Stimulated activated CD4-positive, alpha-beta T cell treated with anti-CD3 and anti-CD28 coated beads, Interleukin-1b, Interleukin-23, amount 100 ng/mL, for 1 hour (primary cell): ENCODE results near the gene GSK3A.
A peak's percentile ranks its signal among the peaks of the same experiment; 100 is the strongest.

Experiments used
- DNase-seq, 2 donors: peaks; one replicate each; pipeline ENCODE4 v3.0.0-alpha.2; 2020; ENCODE audit warnings: low read depth in 2 of 2

The GSK3A gene

DNA sequence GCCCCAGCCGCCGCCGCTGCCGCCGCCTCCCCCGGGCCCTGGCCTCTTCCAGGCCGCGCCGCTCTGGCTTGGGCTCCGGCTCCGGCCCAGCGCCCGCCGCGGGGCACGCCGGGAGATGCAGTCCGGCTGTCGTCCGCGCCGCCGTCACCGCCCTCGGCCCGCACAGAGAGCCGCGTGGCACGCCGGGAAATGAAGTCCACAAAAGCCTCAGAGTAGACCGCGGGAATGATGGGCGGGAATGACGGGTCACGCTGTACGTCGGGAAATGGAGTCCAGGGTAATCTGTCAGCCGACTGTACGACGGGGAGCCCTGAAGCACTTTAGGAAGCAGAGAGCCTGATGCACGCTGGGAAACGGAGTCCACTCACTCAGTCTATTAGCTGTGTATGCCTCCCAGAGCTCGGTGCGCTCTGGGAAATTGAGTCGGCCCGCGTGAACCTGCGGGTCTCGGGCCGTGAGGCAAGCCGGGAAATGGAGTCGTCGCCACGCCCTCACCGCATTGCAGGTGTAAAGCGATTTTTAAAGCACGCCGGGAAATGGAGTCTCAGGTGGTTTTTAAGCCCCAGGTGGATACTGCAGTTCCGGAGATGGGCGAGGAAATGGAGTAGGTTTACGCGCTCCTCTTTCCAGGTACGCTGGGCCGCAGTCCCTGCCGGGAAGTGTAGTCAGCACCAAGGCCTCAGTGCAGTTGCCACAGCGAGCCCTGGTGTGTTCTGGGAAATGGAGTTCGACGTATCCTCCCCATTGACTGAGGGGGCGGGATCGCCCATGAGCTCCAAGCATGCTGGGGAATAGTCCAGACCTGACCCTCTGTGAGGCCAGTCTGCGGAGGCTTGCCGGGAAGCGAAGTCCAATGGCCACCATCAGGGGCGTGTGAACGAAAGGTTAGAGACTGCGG lies at the start of gene GSK3A:
Gene GSK3A, minus strand, starts transcription at position 91 of the 898 bp plus-strand sequence. CDS start 137 bp downstream, outside the sequence.
- peak; percentile 84 to 89 for DNase-seq

DNA sequence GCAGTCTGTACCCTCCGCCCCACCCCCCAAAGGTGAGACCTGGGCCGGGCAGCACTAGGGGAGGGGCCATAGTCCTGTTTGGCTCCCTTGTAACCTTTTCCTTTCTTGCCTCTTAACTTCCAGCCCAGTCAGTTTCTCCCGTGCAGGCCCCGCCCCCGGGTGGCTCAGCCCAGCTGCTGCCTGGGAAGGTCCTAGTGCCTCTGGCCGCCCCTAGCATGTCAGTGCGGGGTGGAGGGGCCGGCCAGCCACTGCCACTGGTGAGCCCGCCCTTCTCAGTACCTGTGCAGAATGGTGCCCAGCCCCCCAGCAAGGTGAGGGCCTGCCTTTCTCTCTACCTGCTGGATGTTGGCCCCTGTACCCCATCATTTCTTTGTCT lies 49.0 kb upstream of the GSK3A start:
- DNase-seq = no peak

DNA sequence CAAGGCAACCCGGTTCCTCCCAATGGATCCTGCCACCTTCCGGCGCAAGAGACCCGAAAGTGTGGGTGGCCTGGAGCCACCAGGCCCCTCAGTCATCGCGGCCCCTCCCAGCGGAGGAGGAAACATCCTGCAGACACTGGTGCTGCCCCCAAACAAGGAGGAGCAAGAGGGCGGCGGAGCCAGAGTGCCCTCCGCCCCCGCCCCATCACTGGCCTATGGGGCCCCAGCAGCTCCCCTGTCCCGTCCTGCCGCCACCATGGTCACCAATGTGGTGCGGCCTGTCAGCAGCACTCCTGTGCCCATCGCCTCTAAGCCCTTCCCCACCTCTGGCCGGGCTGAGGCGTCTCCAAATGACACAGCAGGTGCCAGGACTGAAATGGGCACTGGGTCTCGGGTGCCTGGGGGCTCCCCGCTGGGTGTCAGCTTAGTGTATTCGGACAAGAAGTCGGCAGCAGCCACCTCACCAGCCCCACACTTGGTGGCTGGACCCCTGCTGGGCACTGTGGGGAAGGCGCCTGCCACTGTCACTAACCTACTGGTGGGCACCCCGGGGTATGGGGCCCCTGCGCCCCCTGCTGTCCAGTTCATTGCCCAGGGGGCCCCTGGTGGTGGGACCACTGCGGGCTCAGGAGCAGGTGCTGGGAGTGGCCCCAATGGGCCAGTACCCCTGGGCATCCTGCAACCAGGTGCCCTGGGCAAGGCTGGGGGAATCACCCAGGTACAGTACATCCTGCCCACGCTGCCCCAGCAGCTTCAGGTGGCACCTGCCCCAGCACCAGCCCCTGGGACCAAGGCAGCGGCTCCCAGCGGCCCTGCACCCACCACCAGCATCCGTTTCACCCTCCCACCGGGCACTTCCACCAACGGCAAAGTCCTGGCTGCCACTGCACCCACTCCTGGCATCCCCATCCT lies 48.4 kb upstream of the GSK3A start:
- peak in 1 of 2 donors; percentile 36 for DNase-seq

DNA sequence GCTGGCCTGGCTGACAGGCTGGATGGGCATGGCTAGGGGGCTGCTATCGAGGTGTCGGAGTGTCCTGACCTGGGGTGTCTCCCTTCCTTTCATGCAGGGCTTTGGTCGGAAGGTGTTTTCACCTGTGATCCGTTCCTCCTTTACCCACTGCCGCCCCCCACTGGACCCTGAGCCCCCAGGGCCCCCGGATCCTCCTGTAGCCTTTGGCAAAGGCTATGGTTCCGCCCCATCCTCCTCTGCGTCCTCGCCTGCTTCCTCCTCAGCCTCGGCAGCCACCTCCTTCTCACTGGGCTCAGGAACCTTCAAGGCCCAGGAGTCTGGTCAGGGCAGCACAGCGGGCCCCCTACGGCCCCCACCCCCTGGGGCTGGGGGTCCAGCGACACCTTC lies 47.7 kb upstream of the GSK3A start:
- DNase-seq = no peak

DNA sequence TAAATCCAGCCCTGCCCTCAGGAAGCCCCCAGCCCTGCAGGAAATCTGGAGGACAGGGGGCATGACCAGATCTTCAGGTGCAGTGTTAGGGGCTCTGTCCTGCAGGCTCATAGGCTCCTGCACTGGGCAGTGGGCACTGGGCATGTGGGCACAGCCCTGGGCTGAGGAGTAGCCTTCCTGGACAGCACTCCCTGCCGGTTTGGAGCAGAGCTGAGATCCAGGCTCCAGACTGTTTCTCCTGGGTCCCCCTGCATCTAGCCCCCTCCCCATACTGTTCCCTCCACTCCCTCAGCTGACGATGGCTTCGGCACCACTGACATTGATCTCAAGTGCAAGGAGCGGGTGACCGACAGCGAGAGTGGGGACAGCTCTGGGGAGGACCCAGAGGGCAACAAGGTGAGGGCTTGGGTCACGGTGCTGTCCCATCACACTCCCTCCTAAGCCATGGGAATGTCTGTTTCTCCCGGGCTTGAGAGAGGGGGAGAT lies 47.2 kb upstream of the GSK3A start:
- no peak for DNase-seq

DNA sequence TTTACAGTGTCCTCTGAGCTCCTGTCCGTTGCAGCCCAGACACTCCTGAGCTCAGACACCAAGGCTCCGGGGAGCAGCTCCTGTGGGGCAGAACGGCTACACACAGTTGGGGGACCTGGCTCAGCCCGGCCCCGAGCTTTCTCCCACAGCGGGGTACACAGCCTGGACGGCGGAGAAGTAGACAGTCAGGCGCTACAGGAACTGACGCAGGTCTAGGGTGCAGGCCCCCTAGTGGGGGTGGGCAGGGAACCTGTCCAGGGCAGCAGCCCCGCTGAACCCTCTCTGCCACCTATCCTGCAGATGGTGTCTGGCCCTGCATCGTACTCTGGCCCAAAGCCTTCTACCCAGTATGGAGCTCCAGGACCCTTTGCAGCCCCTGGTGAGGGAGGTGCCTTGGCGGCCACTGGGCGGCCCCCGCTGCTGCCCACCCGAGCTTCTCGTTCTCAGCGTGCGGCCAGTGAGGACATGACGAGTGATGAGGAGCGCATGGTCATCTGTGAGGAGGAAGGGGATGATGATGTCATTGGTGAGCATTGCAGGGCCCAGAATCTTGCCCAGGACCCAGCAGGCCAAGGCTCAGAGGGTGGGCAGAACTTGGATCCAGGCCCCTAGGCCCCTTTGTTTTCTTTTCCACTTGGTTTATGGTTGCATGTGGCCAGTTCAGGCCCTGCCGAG lies 46.6 kb upstream of the GSK3A start:
- no peak for DNase-seq

DNA sequence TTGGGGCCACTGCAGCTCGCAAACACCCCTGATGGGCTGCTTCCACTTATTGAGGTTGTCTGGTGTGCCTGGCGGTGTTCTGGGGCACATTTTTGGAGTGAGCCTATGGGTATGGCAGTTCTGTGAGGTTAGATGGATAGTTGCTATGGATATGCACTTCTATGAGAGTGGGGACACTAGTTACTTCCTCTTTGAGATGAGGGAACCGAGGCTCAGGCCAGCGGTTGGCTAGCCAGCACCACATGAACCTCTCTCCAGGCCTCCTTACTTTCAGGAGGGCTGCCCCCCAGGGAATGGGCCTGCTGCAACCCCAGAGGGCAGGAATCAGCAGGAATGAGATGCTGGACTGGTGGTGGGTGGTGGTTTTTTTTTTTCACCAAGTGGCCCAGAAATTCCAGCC lies 46.0 kb upstream of the GSK3A start:
- no peak for DNase-seq

DNA sequence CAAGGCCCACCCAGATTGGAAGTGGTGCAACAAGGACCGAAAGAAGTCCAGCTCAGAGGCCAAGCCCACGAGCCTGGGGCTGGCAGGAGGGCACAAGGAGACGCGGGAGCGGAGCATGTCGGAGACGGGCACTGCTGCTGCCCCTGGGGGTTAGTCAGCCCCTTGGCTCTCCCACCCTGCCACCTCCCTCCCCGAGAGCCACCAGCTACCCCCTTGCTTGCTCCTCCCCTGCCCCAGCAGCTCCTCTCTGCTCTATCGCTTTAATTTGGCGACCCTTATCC lies 45.4 kb upstream of the GSK3A start:
- no peak for DNase-seq

DNA sequence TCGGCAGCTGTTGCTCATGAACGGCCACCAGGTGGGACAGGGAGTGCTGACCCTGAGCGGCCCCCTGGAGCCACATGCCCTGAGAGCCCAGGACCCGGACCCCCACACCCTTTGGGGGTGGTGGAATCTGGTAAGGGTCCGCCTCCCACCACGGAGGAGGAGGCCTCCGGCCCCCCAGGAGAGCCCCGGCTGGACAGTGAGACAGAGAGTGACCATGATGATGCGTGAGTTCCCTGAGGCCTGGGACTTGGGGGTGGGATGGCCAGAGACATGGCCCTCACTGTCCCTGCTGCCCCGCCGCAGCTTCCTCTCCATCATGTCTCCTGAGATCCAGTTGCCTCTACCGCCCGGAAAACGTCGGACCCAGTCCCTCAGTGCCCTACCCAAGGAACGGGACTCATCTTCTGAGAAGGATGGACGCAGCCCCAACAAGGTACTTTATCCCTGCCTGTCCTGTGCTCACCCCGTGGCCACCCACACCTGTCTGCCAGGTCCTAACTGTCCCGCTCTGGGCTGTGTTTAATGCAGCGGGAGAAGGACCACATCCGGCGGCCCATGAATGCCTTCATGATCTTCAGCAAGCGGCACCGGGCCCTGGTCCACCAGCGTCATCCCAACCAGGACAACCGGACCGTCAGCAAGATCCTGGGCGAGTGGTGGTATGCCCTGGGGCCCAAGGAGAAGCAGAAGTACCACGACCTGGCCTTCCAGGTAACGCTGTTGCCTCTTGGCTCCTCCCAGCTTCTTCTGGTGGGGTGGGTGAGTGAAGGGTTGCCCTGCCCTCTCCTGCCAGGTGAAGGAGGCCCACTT lies 44.8 kb upstream of the GSK3A start:
- DNase-seq = no peak

DNA sequence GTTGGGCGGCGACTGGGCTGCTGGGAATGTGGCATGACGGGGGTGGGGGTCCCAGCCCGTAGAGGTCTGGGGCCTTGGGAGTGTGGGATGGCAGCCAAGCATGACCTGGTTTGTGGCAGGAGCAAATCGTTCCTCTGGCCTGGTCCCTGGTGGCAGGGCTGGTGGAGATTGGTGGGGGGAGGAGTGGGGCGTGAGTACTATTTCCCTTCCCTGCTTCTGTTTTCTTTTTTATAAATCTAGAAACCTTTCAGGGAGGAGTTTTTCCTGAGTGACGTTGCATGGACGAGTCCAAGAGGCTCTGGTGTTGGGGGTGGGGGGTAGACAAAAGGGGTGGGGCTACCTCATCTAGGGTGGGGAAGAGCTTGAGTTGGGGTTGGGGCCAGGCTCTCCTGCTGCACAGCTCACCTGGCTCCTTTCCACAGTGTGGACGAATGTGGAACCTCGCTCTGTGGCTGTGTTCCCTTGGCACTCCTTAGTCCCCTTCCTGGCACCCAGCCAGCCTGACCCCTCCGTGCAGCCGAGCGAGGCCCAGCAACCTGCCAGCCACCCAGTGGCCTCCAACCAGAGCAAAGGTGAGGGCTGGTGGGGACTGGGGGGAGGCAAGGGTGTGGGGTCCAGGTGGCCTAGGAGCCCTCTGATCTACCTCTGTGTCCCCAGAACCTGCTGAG lies 44.1 kb upstream of the GSK3A start:
- no peak for DNase-seq

DNA sequence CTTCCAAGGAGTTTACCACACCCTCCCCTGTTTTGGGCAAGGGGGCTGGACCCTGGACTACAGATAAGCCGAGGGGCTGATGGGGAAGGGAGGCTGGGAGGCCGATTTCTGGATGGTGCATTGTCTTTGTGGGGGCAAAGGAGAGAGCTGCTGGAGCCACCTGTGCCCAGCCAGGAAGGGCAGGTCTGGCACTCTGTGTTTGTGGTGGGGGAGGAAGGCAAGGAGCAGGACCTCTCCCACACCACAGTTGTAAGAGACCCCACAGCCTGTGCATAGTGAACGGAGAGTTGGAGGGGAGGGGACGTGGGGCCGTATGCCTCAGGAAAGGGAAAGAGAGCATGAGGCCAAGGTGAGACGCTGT lies 43.6 kb upstream of the GSK3A start:
- DNase-seq = no peak

DNA sequence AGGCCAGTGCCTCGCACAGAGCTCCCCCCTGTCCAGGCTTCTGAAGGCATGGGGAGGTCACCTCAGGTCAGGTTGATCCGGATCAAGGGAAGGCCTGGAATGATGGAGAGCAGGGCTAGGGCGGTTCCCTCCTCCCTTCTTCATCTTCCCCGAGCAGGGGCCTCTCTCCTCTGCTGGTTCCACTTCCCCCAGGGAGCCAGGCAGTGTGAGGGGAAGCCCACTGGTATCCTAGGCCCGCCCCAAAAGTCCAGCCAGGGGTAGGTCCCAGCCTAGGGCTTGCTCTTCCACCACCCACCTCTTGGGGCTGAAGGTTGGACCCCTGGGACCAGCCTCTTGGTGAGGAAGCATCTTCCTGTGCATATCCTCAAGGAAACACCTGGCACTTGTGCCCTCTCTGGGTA lies 43.1 kb upstream of the GSK3A start:
- DNase-seq = no peak

DNA sequence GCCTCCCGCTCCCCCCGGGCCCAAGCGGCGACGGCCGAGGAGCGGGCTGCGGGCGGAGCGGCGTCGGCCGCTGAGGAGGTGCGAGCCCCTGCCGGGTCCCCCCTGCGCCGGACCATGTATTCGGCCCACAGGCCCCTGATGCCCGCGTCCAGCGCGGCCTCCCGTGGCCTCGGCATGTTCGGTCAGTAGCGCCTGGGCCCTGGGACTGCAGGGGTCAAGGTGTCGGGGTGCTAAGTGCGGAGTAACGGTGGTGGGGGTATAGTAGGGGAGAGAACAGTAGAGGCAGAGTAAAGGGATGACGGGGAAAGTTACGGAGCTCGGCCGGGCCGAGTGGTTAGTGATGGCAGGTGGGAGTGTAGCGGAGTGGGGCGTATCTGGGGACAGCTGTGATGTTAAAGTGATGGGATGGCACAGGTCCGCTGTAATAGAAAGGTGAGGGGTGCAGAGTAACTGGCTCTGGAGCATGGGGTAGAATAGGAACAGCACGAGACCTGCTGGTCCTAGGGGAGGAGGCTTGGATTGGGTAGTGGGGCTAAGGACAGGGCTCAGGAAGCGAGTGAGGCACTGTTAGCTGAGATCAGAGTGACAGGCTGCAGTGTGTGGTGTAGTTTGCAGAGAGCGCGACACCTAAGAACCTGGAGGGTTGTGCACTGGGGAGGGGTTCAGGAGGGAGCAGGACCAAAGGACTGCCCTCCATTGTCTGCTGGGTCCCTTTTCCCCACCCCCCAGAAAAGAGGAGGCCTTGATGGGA lies 42.4 kb upstream of the GSK3A start:
- no peak for DNase-seq

DNA sequence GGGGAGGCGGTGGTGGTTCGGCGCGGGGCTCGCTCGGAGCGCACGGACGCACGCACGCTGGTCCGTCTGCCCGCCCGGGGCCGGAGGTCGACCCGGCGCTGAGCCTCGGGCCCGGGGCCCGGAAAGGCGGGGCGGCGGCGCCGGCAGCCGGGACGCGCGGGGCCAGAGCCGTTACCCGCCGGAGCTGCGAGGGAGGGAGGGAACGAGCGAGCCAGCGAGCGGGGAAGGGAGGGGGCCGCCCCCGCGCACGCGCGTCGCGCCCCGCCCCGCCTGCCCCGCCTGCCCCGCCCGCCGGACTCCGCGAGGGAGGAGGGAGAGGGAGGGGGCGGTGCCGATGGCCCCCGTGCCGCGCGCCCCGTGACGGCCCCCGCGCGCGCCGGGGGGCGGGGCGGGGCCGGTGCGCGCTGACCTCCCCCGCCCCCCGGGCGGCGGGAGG lies 41.7 kb upstream of the GSK3A start:
- DNase-seq = peak; percentile 65 to 74

DNA sequence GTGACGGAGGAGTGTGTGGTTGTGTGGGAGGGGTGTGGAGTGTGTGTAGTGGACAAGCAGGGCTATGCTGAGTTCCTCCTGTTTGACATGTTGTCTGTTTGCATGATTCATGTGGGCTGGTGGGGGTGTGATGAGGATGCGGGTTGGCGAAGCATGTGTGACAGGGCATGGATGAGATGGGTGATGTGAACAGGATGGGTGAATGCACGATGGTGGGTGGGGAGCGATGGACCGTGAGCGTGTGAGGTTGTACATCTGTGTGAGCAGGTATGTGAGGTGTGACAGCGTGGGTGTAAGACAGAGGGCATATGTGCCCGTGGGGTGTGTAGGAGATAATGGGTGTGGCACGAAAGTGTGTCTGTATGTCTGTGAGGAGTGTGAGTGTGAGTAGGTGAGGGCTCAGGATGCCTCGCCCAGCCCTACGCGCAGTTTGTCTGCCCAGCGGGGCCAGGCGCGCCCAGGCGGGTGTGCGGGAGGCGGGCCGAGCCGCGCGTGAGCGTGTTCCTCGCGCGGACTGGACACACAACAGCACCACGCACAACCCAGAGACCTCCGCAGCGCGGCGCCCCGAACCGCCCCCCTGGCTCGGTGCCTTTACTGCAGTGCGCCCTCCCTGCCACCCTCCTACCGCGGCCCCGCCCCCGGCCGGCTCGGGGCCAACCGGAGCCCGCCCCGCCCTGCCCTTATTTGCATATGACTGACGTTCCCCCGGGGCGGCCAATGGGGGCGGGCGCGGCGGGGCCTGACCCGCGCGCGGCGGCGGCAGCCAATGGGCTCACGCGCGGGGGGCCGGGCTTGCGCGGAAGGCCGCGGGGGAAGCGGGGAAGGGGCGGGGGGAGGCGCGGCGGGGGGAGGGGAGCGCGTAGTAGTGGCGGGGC lies 41.0 kb upstream of the GSK3A start:
- peak; percentile 92 to 96 for DNase-seq

DNA sequence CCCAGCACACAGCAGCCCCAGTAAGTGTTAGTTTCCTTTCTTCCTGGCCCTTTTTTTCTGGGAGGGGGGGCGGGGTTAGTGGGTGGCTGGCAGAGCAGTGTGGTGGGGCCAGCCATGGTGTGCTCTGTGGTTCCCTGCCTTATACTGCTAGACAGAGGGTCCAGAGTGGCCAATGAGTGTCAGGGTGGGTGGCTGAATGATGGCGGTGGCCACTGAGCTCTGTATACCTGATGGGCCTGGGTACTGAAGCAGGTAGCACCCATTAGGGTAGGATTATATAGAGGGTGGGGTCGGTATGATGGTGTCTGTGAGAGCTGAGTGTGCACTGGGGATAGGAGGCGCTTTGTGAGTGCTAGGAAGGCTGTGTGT lies 40.4 kb upstream of the GSK3A start:
- DNase-seq = no peak

DNA sequence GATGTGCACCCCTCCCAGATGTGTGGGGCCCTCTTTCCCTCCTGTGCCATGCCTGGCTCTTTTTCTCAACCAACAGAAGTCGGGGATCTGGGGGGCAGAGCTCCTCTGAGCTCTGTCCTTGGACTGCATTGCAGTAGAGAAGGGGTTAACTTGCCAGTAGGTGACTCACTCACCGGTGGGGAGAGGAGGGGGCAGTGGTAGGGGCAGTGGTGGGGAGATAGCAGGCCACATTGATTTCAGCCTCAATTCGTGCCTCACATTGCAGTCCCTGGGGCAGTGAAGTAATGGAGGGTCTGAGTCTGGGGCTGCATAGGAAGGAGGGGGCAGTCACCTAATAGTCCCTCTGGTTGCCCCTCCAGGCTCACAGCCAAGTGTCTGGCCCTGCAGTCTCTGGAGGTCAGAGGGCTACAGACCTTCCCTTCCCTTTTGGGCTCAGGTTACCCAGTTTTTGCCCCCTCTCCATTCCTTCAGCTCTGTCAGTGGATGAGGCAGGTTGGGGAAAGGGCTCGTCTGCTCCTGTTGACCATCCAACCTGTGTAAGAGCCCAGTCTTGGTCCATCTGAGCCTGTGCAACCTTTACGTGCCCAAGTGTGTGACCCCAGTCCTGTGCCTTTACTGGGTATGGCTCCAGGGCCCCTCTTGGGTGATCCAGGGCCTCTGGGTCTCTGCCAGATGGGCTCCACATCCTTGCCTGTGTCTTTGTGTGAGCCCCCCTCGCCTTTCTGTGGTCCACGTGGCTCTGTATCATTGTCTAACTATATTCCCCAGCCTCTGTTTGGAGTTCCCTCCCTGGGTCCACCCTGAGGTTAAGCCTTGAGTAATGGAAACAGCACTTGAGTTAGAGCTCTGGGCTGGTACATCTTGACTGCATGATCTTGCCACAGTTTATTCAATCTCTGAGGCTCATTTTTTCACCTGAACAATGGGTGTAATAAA lies 39.7 kb upstream of the GSK3A start:
- DNase-seq = no peak
